DND-41 (cell line): Measurements from ENCODE around the gene TMEM87B.

Experiments
- ATAC-seq: fragments of 200-7000 bp; cut with Tn5 transposase; 3 replicates; pipeline ENCODE4 v1.9.1; 2021; ENCODE audit warnings: low read depth; ENCODE audit not compliant: insufficient read depth
- DNase-seq: peaks from one replicate; pipeline ENCODE4 v3.0.0-alpha.2; 2020
- H2AFZ ChIP-seq: 2 replicates; pipeline ENCODE4 v1.6.0; 2012; ENCODE audit warnings: low read depth, low read length
- H3K27ac ChIP-seq: 2 replicates; pipeline ENCODE4 v1.5.1; 2012; ENCODE audit warnings: low read length, inconsistent platforms
- H3K27me3 ChIP-seq: fragments of 200-600 bp; sonication (generic); 2 replicates; pipeline ENCODE4 v1.6.0; 2012; ENCODE audit warnings: low read length, mild to moderate bottlenecking, inconsistent platforms; ENCODE audit not compliant: insufficient read depth, poor library complexity
- H3K36me3 ChIP-seq: 2 replicates; pipeline ENCODE4 v1.5.1; 2012; ENCODE audit warnings: low read length, inconsistent platforms; ENCODE audit not compliant: insufficient read depth
- H3K4me1 ChIP-seq: 2 replicates; pipeline ENCODE4 v1.5.1; 2012; ENCODE audit warnings: mild to moderate bottlenecking, low read length; ENCODE audit not compliant: insufficient read depth
- H3K4me2 ChIP-seq: 2 replicates; pipeline ENCODE4 v1.6.0; 2012; ENCODE audit warnings: mild to moderate bottlenecking, moderate library complexity, low read length, inconsistent platforms; ENCODE audit not compliant: insufficient read depth
- H3K4me3 ChIP-seq, 2 experiments: fragments of 200-600 bp in 1 of 2; shearing (Covaris generic) in 1 of 2; 2 replicates each; pipeline ENCODE4 v1.5.1; 2012 to 2016; ENCODE audit warnings: inconsistent platforms in 2 of 2, low read length in 2 of 2, mild to moderate bottlenecking in 2 of 2, low read depth in 1 of 2, moderate library complexity in 1 of 2
- H3K79me2 ChIP-seq: 2 replicates; pipeline ENCODE4 v1.6.0; 2012; ENCODE audit warnings: low read length, inconsistent platforms; ENCODE audit not compliant: insufficient read depth
- H3K9ac ChIP-seq: 2 replicates; pipeline ENCODE4 v1.6.0; 2012; ENCODE audit warnings: low read depth, mild to moderate bottlenecking, inconsistent platforms, low read length, moderate library complexity
- H3K9me3 ChIP-seq: 2 replicates; pipeline ENCODE4 v1.5.1; 2012; ENCODE audit warnings: low read length, moderate library complexity, mild to moderate bottlenecking, inconsistent platforms; ENCODE audit not compliant: insufficient read depth, severe bottlenecking
- H4K20me1 ChIP-seq: 2 replicates; pipeline ENCODE4 v1.6.0; 2012; ENCODE audit warnings: low read length; ENCODE audit not compliant: insufficient read depth
- CTCF ChIP-seq: IDR thresholded peaks from 2 replicates; pipeline ENCODE4 v1.5.1; 2012; ENCODE audit warnings: borderline replicate concordance, low read length, moderate library complexity, mild to moderate bottlenecking; ENCODE audit not compliant: poor library complexity, severe bottlenecking; ENCODE audit errors: extremely low read depth
- EZH2 ChIP-seq: IDR thresholded peaks from 3 replicates; pipeline ENCODE4 v1.6.1; 2012; ENCODE audit warnings: borderline replicate concordance, low read depth, mild to moderate bottlenecking, moderate library complexity, low read length, inconsistent platforms; ENCODE audit not compliant: severe bottlenecking

TMEM87B gene

DNA sequence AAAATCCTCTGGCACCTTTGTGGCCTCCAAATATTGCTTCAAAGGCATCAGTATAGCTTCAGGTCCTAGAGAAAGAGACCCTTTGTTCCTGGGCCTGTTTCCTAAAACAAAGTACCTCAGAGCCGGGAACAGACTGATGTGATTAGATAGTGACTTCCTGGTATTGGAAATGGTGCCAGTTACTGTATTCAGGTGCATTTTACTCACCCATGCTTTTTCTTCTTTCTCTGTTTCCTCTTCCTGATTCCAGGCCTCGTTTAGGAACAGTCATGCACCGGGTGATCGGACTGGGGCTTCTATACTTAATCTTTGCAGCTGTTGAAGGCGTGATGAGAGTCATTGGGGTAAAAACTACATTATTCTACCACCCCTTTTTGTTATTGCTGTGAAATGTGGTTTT lies 34.3 kb downstream of the TMEM87B start:
- Histone ChIP-seq H3K4me1 (no peaks in the 10 kb centered on the region), H4K20me1 (no peaks in the 10 kb centered on the region), H3K4me3 (no peak overlapping the region), H3K4me2 (no peak overlapping the region), H2AFZ (no peak overlapping the region), H3K9me3 (no peaks in the 10 kb centered on the region), H3K27me3 (no peaks in the 10 kb centered on the region), H3K36me3 (peaks cover 60% of the 10 kb centered on the region), H3K27ac (no peak overlapping the region), H3K9ac (no peak overlapping the region), H3K79me2 (no peaks in the 10 kb centered on the region)
- TF ChIP-seq CTCF (no peak), EZH2 (no peak)
- ATAC-seq (no peak), DNase-seq (no peak)

- no peak overlapping the region for H3K4me3 ChIP-seq
- DNase-seq (no peak), ATAC-seq (no peak)
- peaks cover 46% of the 10 kb centered on the region for H3K36me3 ChIP-seq
- H3K9ac ChIP-seq = no peak overlapping the region
- no peak overlapping the region for H3K4me2 ChIP-seq
- no peak overlapping the region for H2AFZ ChIP-seq
- TF ChIP-seq CTCF (no peak), EZH2 (no peak)
- no peak overlapping the region for H3K27ac ChIP-seq
- no peaks in the 10 kb centered on the region for H3K27me3 ChIP-seq
- H3K79me2 ChIP-seq = no peaks in the 10 kb centered on the region
- H3K9me3 ChIP-seq = no peaks in the 10 kb centered on the region
- no peaks in the 10 kb centered on the region for H3K4me1 ChIP-seq
- H4K20me1 ChIP-seq = no peaks in the 10 kb centered on the region
Measured at GRCh38 chr2:112092286-112093041, 37.4 kb downstream of the TMEM87B start.

GRCh38 chr2:112093216-112093615 lies 38.1 kb downstream of the TMEM87B start:
- Histone ChIP-seq H4K20me1 (no peaks in the 10 kb centered on the region), H3K4me1 (no peaks in the 10 kb centered on the region), H3K27ac (no peak overlapping the region), H3K9me3 (no peaks in the 10 kb centered on the region), H3K27me3 (no peaks in the 10 kb centered on the region), H3K79me2 (no peaks in the 10 kb centered on the region), H3K4me3 (no peak overlapping the region), H3K9ac (no peak overlapping the region), H2AFZ (no peak overlapping the region), H3K36me3 (peaks cover 41% of the 10 kb centered on the region), H3K4me2 (no peak overlapping the region)
- TF ChIP-seq CTCF = no peak
- no peak for TF ChIP-seq EZH2
- no peak for ATAC-seq
- no peak for DNase-seq

GRCh38 chr2:112095681-112096080 lies 40.6 kb downstream of the TMEM87B start:
- H3K9me3 ChIP-seq = no peaks in the 10 kb centered on the region
- H3K9ac ChIP-seq = no peak overlapping the region
- no peaks in the 10 kb centered on the region for H3K4me1 ChIP-seq
- H3K79me2 ChIP-seq = no peaks in the 10 kb centered on the region
- H3K4me2 ChIP-seq = no peak overlapping the region
- DNase-seq (no peak), ATAC-seq (no peak)
- no peaks in the 10 kb centered on the region for H4K20me1 ChIP-seq
- peaks cover 36% of the 10 kb centered on the region for H3K36me3 ChIP-seq
- H3K27ac ChIP-seq = no peak overlapping the region
- no peaks in the 10 kb centered on the region for H3K27me3 ChIP-seq
- no peak overlapping the region for H3K4me3 ChIP-seq
- H2AFZ ChIP-seq = no peak overlapping the region
- TF ChIP-seq EZH2 (no peak), CTCF (no peak)
